Bronchial epithelial cell (primary cell): ENCODE data around the gene CELF1. TPM values are rescaled to one million over a fixed set of nuclear protein-coding genes. Genes with fewer than 3 reads are reported as not detected.

Experiments used
- DNase-seq: peaks from one replicate; pipeline ENCODE4 v3.0.0-alpha.2; 2010; ENCODE audit warnings: low read depth
- FAIRE-seq: peaks from 2 replicates; lab custom pipeline; 2011; peaks lifted over from hg19 to GRCh38; lab: Jason Lieb, UNC
- H3K27me3 ChIP-seq: 2 replicates; pipeline ENCODE4 v1.5.1; 2011; ENCODE audit warnings: low read length; ENCODE audit not compliant: control insufficient read depth, insufficient read depth
- H3K36me3 ChIP-seq: 2 replicates; pipeline ENCODE4 v1.5.1; 2011; ENCODE audit warnings: low read length; ENCODE audit not compliant: control insufficient read depth, insufficient read depth
- H3K4me3 ChIP-seq: 2 replicates; pipeline ENCODE4 v1.5.1; 2011; ENCODE audit warnings: mild to moderate bottlenecking, low read depth, low read length, control low read depth
- total RNA-seq: library from RNA; depleted of rRNA; stranded (reverse); fragments of >200 nt; gene quantifications from 2 replicates; pipeline ENCODE4 v1.2.1, GENCODE V29; 2014
- TF ChIP-seq, protein P1 (sequence below): IDR thresholded peaks from 2 replicates; pipeline ENCODE4 v1.5.1; 2011; ENCODE audit warnings: mild to moderate bottlenecking, moderate library complexity, low read length, control low read depth, inconsistent platforms; ENCODE audit not compliant: insufficient read depth, severe bottlenecking

The CELF1 gene
- total RNA-seq, 1 donor from 2014 or later, result 63.4 TPM

DNA sequence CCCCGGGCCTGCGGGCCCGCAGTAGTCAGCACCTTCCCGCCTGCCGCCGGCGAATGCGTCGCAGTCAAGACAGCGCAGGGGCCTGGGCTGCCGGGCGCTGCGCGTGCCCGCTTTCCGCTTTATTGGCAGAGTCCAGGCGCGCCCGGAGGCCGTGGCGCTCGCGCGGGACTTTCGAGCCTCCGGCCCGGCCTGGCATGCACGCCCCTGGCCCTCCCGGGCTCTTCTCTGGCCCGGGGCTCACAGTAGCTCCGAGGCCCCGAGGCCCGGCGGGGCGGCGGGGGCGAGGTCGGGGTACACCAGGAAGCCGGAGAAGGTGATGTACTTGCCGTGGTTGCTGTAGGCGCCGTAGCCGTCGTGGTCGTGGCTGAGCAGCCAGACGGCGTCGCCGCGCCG is 36.6 kb upstream of the CELF1 start:
- Histone ChIP-seq H3K36me3 (no peaks in the 10 kb centered on the region), H3K4me3 (peak overlapping the region; percentile 18), H3K27me3 (peaks cover 28% of the 10 kb centered on the region)
- FAIRE-seq (no peak), DNase-seq (no peak)
- TF ChIP-seq, protein P1, sequence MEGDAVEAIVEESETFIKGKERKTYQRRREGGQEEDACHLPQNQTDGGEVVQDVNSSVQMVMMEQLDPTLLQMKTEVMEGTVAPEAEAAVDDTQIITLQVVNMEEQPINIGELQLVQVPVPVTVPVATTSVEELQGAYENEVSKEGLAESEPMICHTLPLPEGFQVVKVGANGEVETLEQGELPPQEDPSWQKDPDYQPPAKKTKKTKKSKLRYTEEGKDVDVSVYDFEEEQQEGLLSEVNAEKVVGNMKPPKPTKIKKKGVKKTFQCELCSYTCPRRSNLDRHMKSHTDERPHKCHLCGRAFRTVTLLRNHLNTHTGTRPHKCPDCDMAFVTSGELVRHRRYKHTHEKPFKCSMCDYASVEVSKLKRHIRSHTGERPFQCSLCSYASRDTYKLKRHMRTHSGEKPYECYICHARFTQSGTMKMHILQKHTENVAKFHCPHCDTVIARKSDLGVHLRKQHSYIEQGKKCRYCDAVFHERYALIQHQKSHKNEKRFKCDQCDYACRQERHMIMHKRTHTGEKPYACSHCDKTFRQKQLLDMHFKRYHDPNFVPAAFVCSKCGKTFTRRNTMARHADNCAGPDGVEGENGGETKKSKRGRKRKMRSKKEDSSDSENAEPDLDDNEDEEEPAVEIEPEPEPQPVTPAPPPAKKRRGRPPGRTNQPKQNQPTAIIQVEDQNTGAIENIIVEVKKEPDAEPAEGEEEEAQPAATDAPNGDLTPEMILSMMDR, result no peak

- H3K27me3 ChIP-seq, result peaks cover 25% of the 10 kb centered on the region
- no peak for DNase-seq
- no peak overlapping the region for H3K4me3 ChIP-seq
- TF ChIP-seq, protein P1, result no peak
- no peak for FAIRE-seq
- H3K36me3 ChIP-seq, result no peaks in the 10 kb centered on the region
Measured at GRCh38 chr11:47589118-47589517, 36.2 kb upstream of the CELF1 start.

GRCh38 chr11:47587723-47588326 is 34.9 kb upstream of the CELF1 start:
- TF ChIP-seq, protein P1, result no peak
- H3K27me3 ChIP-seq, result peaks cover 13% of the 10 kb centered on the region
- H3K36me3 ChIP-seq, result peaks cover 10% of the 10 kb centered on the region
- no peak for FAIRE-seq
- DNase-seq, result no peak
- H3K4me3 ChIP-seq, result no peak overlapping the region

DNA sequence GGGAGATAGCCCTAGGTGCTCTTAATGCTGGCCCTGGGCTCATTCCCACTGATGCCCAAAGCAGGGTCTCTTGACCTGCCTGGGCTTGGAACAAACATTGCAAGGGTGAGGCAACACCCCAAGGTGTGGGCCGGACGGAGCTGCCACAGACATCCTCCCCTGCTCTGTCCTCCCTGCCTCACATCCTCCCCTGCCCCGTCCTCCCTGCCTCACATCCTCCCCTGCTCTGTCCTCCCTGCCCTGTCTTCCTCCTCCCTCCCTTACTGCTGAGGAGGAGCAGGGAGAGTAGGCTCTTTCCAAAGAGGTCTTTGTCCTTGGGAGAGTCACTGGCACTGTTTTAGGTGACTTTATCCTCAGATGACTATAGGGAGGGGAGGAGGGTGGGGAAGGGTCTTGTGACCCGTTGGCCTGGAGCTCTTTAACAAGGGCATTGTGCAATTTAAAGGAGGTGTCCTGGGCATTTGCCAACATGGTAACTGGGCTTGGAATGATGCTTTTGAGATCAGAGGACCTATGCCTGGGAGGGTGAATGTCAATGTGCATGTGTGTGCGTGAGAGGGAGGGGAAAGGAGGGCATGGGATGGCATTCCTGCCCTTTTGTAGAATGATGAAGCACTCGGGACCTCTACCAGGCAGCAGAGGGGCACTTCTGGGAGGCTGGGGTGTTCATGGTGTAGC is 34.2 kb upstream of the CELF1 start:
- TF ChIP-seq, protein P1, result no peak
- Histone ChIP-seq H3K27me3 (peaks cover 8% of the 10 kb centered on the region), H3K36me3 (peaks cover 14% of the 10 kb centered on the region), H3K4me3 (no peak overlapping the region)
- DNase-seq, result no peak
- FAIRE-seq, result no peak

DNA sequence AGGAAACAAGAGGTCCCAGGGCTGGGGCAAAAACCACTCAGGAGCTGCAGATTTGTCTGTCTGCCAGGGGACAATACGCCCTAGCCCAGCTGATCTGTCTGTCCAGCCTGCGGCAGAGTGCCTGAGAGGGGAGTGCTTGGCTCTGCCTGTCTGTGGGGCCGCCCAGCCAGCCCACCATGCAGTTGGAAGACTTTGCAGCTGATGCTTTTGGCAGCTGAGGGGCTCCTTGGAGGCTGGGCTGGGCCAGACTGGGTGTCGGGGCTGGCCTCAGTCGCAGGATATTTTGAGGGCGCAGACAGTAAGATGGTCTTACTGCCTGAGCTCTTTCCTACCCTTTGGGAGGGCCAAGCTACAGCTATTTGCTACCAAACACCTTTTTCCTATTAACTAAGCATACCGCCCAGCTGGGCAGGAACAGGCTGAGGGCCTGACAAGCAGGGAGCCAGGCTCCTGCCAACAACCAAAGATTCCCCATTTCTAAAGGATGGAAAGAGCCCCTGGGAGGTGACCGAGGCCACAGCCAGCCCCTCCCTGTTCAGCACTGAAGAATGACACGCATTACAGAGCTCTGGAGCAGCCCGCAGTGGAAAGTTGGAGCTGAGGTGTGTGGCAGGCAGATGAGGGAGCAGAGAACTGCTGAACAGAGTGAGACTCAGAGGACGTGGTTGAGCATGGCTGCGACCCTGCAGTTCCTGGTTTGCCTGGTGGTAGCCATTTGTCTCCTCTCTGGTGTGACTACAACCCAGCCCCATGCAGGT is 33.3 kb upstream of the CELF1 start, which contains the start of gene FAM180B:
FAM180B (plus strand) TSS at position 581 of the 758 bp plus-strand sequence; CDS start at position 672, 91 bp downstream.
- Histone ChIP-seq H3K4me3 (no peak within 1 kb of the TSS), H3K27me3 (peaks cover 6% of the 10 kb centered on the region), H3K36me3 (peaks cover 19% of the 10 kb centered on the region)
- no peak for DNase-seq
- no peak for FAIRE-seq
- TF ChIP-seq, protein P1, result no peak
